Measurements from ENCODE around the gene ANKRD13D.

The ANKRD13D gene

GRCh38 chr11:67320011-67320410 is 30.9 kb downstream of the ANKRD13D start:
- intact Hi-C loops (cut with DNase I; ENCODE audit: low total_unique reads) = no loop called here
- peaks cover 0 to 9% (median 0%) of the 10 kb centered on the region in 3 donors for H3K36me3 ChIP-seq
- H3K27me3 ChIP-seq = no peaks in the 10 kb centered on the region
- no peak overlapping the region for H3K27ac ChIP-seq
- no peak for DNase-seq
- peaks cover 0 to 17% (median 10%) of the 10 kb centered on the region in 4 donors for H3K4me1 ChIP-seq
- H3K9me3 ChIP-seq = no peaks in the 10 kb centered on the region
- no peak overlapping the region for H3K4me3 ChIP-seq
- TF ChIP-seq CTCF (IDR thresholded peaks at IDR 0.05) = no peak

- no peak for TF ChIP-seq CTCF (IDR thresholded peaks at IDR 0.05)
- no peak for DNase-seq
- intact Hi-C loops (cut with DNase I; ENCODE audit: low total_unique reads) = no loop called here
Observed at GRCh38 chr11:67320691-67321090, 31.6 kb downstream of the ANKRD13D start.

GRCh38 chr11:67321313-67321871 is 32.3 kb downstream of the ANKRD13D start:
- H3K36me3 ChIP-seq = peaks cover 0 to 9% (median 0%) of the 10 kb centered on the region in 3 donors
- H3K27me3 ChIP-seq = no peaks in the 10 kb centered on the region
- intact Hi-C loops (cut with DNase I; ENCODE audit: low total_unique reads) = no loop called here
- peaks cover 0 to 16% (median 10%) of the 10 kb centered on the region in 4 donors for H3K4me1 ChIP-seq
- no peak for DNase-seq
- no peak for TF ChIP-seq CTCF (IDR thresholded peaks at IDR 0.05)
- H3K9me3 ChIP-seq = no peaks in the 10 kb centered on the region
- H3K27ac ChIP-seq = no peak overlapping the region
- H3K4me3 ChIP-seq = no peak overlapping the region

More at GRCh38 chr11:67320691-67321090, 31.6 kb downstream of the ANKRD13D start:
- H3K4me1 ChIP-seq = peaks cover 0 to 17% (median 10%) of the 10 kb centered on the region in 4 donors
- H3K9me3 ChIP-seq = no peaks in the 10 kb centered on the region
- no peaks in the 10 kb centered on the region for H3K27me3 ChIP-seq
- no peak overlapping the region for H3K27ac ChIP-seq
- peaks cover 0 to 9% (median 0%) of the 10 kb centered on the region in 3 donors for H3K36me3 ChIP-seq
- H3K4me3 ChIP-seq = no peak overlapping the region

GRCh38 chr11:67322049-67322448 is 32.9 kb downstream of the ANKRD13D start:
- no peak overlapping the region for H3K4me3 ChIP-seq
- TF ChIP-seq CTCF (IDR thresholded peaks at IDR 0.05) = no peak
- intact Hi-C loops (cut with DNase I; ENCODE audit: low total_unique reads) = no loop called here

GRCh38 chr11:67323526-67323925 is 34.4 kb downstream of the ANKRD13D start:
- intact Hi-C loops (cut with DNase I; ENCODE audit: low total_unique reads) = no loop called here
- no peak for DNase-seq
- TF ChIP-seq CTCF (IDR thresholded peaks at IDR 0.05) = no peak
- Histone ChIP-seq H3K4me3 (no peak overlapping the region), H3K27ac (no peak overlapping the region), H3K4me1 (peaks cover 0 to 7% (median 5%) of the 10 kb centered on the region in 4 donors), H3K9me3 (no peaks in the 10 kb centered on the region), H3K36me3 (peaks cover 0 to 9% (median 0%) of the 10 kb centered on the region in 3 donors), H3K27me3 (no peaks in the 10 kb centered on the region)

More at GRCh38 chr11:67322049-67322448, 32.9 kb downstream of the ANKRD13D start:
- no peaks in the 10 kb centered on the region for H3K27me3 ChIP-seq
- H3K9me3 ChIP-seq = no peaks in the 10 kb centered on the region
- DNase-seq = no peak
- H3K27ac ChIP-seq = no peak overlapping the region
- H3K36me3 ChIP-seq = peaks cover 0 to 9% (median 0%) of the 10 kb centered on the region in 3 donors
- H3K4me1 ChIP-seq = peaks cover 0 to 13% (median 10%) of the 10 kb centered on the region in 4 donors
